Measurements from ENCODE around the gene FBLIM1.

The FBLIM1 gene

GRCh38 chr1:15765495-15766194 lies 7.0 kb downstream of the FBLIM1 start:
- in situ Hi-C loops (cut with MboI; ENCODE audit: low sequenced_read_pairs) = no loop called here

GRCh38 chr1:15767941-15768340 lies 9.3 kb downstream of the FBLIM1 start:
- in situ Hi-C loops (cut with MboI; ENCODE audit: low sequenced_read_pairs) = no loop called here

- in situ Hi-C loops (cut with MboI; ENCODE audit: low sequenced_read_pairs) = no loop called here
Observed at GRCh38 chr1:15768388-15768787, 9.8 kb downstream of the FBLIM1 start.

GRCh38 chr1:15770313-15770962 lies 11.8 kb downstream of the FBLIM1 start:
- in situ Hi-C loops (cut with MboI; ENCODE audit: low sequenced_read_pairs) = no loop called here

- in situ Hi-C loops (cut with MboI; ENCODE audit: low sequenced_read_pairs) = no loop called here
Observed at GRCh38 chr1:15771836-15772515, 13.4 kb downstream of the FBLIM1 start.

- in situ Hi-C loops (cut with MboI; ENCODE audit: low sequenced_read_pairs) = no loop called here
Observed at GRCh38 chr1:15775706-15776105, 17.1 kb downstream of the FBLIM1 start.

GRCh38 chr1:15777909-15778707 lies 19.5 kb downstream of the FBLIM1 start:
- in situ Hi-C loops (cut with MboI; ENCODE audit: low sequenced_read_pairs) = no loop called here

- in situ Hi-C loops (cut with MboI; ENCODE audit: low sequenced_read_pairs) = no loop called here
Observed at GRCh38 chr1:15785683-15786082, 27.1 kb downstream of the FBLIM1 start.

- in situ Hi-C loops (cut with MboI; ENCODE audit: low sequenced_read_pairs) = no loop called here
Observed at GRCh38 chr1:15786581-15786980, 28.0 kb downstream of the FBLIM1 start.

GRCh38 chr1:15788624-15789301 lies 30.2 kb downstream of the FBLIM1 start:
- in situ Hi-C loops (cut with MboI; ENCODE audit: low sequenced_read_pairs) = no loop called here

- in situ Hi-C loops (cut with MboI; ENCODE audit: low sequenced_read_pairs) = no loop called here
Observed at GRCh38 chr1:15796086-15796462, 37.5 kb downstream of the FBLIM1 start.

- in situ Hi-C loops (cut with MboI; ENCODE audit: low sequenced_read_pairs) = no loop called here
Observed at GRCh38 chr1:15797614-15798390, 39.2 kb downstream of the FBLIM1 start.

GRCh38 chr1:15799004-15799867 lies 40.6 kb downstream of the FBLIM1 start:
- in situ Hi-C loops (cut with MboI; ENCODE audit: low sequenced_read_pairs) = no loop called here

- in situ Hi-C loops (cut with MboI; ENCODE audit: low sequenced_read_pairs) = no loop called here
Observed at GRCh38 chr1:15799928-15800835, 41.6 kb downstream of the FBLIM1 start.

GRCh38 chr1:15802234-15802965 lies 43.8 kb downstream of the FBLIM1 start:
- in situ Hi-C loops (cut with MboI; ENCODE audit: low sequenced_read_pairs) = no loop called here

GRCh38 chr1:15803380-15803779 lies 44.8 kb downstream of the FBLIM1 start:
- in situ Hi-C loops (cut with MboI; ENCODE audit: low sequenced_read_pairs) = no loop called here

GRCh38 chr1:15804060-15804459 lies 45.5 kb downstream of the FBLIM1 start:
- in situ Hi-C loops (cut with MboI; ENCODE audit: low sequenced_read_pairs) = no loop called here
